ENCODE measurements around the gene SLC5A1.

- TF ChIP-seq POLR2A (IDR thresholded peaks at IDR 0.05): no peak
- TF ChIP-seq, protein P1, sequence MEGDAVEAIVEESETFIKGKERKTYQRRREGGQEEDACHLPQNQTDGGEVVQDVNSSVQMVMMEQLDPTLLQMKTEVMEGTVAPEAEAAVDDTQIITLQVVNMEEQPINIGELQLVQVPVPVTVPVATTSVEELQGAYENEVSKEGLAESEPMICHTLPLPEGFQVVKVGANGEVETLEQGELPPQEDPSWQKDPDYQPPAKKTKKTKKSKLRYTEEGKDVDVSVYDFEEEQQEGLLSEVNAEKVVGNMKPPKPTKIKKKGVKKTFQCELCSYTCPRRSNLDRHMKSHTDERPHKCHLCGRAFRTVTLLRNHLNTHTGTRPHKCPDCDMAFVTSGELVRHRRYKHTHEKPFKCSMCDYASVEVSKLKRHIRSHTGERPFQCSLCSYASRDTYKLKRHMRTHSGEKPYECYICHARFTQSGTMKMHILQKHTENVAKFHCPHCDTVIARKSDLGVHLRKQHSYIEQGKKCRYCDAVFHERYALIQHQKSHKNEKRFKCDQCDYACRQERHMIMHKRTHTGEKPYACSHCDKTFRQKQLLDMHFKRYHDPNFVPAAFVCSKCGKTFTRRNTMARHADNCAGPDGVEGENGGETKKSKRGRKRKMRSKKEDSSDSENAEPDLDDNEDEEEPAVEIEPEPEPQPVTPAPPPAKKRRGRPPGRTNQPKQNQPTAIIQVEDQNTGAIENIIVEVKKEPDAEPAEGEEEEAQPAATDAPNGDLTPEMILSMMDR (IDR thresholded peaks at IDR 0.05): no peak
Observed at GRCh38 chr22:32122899-32123298, 79.8 kb downstream of the SLC5A1 start.
